ENCODE data around the gene PKIB.
"Not testable (repeated sequence)": the region's sequence is repeated elsewhere in the genome, so short reads cannot be mapped to it uniquely, and the experiment has no call there.

Gene PKIB

DNA sequence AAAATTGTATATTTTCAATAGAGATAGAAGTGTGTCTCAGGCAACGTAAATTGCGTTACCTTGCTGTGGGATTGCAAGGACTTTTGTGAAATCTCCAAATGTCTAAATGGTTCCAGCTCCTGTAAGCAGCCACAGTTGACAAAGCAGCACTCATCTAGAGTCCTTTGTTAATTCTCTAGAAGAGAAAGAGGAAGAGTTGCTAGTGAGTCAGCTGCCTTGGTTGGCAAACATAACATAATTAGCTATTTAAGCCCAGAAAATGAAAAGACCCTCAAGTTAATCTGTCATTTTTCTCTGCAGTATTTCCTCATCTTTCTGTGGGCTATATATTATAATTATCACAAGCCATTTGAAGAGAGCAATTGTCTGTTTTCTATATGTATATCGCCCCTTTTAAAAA is 102.9 kb downstream of the PKIB start:
- no peak for DNase-seq

DNA sequence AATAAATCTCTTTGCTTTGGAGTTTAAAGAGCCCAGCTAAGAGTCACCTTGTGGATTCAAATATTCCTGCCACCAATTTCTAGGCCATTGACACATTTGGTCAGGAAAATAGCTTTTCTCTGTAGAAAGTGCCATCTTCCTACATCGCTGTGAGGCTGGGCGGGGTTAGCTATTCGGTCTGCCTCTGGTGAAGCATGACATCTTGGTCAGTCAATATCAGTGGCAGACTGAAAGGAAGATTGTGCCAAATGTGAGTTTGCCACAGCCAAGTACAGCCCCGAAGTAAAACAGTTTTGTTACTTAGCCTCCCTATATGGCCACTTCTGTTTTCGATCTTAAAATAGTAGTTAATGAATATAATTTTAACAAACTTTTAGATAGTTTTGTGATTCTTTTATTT is 103.9 kb downstream of the PKIB start:
- no peak for DNase-seq

DNA sequence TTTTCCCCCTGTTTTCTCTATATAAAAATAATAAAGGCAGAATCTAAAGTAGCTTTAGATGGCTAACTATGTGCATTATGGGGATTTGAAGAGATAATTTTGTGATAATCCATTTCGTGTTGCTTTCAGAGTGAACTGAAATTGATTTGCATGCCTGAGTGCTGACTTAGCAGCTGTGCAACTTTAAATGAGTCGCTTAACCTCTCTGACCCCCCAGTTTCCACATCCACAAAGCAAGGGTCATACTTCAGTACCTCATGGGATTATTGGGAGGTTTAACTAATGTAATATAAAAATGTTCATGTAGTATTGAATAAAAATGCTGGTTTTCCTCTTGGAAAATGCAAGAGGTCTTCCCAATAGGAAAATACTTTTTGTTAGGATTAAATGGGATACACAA is 105.5 kb downstream of the PKIB start:
- no peak for DNase-seq

DNA sequence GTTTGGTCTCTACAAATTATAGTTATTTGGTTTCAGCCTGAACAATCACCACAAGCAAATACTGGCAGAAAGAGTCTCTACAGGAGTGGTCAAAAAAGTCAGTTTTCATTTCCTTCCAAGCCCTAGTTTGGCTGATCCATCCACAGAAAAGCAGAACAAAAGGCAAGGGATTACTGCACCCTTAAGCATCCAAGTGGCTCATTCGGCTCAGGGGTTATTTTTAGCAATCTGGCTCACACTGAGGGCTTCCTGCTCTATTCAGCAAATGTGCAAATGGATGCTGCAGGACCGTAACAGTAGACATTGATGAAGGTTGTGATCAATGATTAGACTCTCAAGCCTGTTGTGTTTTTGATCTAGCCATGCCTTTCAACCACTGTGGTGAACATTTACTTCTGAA is 107.1 kb downstream of the PKIB start:
- DNase-seq = no peak

DNA sequence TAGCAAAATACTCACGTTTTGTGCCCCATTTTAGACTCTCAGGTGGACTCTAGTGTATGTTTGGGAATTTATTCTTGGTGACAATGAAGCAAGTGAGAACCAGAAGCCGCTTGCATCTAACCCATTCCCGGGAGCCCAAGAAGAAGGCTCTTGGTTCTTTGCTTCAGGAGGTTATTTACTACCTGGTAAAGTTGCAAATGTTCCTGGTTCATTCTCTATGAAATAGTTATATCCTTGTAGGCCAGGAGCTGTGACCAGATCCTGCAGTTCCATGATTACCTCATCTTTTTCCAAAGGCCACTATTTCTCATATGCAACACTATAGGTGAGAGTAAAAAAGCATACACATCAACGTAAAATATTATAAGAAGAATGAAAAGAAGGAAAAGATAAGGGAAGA is 108.4 kb downstream of the PKIB start:
- no peak for DNase-seq

DNA sequence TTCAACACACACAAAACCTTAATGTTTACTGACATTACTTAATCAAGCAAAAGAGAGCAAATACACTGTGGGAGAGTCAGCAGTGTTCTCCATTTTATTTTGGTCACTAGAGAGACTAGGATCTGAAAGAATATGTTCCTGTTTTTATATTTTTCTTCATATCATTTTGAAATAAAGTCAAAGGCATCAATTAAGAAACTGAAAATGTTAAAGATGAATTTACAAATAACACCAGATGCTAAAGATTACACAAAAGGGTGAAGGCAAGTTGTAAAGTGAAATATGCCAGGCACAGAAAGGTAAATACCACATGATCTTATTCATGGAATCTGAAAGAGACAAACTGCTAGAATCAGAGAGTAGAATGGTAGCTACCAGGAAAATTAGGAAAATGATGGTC is 109.0 kb downstream of the PKIB start:
- no peak for DNase-seq

DNA sequence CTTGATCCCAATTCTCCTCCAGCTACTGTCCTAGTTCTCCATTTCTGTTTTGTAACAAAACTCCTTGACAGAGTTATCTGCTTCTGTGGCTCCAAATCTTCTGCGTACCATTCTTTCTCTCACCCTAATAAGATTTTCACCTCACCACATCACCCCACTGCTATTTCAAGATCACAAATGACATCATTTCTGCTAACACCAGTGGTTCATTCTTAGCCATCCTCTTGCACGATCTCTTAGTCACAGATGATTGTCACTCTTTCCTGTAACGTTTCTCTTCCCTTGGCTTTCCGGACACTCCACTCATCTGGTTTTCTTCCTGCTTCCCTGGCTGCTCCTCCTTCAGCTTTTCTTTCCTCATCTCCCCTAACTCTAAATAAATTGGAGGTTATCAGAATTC is 112.5 kb downstream of the PKIB start:
- DNase-seq = no peak

DNA sequence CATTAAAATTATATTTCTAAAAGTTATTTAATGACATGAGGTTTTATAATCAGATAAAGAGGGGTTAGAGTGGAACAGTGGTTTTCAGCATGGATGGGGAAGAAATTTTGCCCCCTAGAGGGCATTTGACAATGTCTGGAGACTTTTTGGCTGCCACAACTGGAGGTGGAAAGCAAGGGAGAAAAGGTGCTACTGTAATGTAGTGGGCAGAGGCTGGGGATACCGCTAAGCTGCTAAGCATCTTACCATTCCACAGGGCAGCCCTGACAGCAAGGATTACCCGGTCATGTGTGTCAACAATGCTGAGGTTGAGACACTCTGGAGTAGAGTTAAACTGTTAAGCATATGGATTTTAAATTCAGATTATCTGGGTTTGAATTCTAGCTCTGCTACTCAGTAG is 116.4 kb downstream of the PKIB start:
- no peak for DNase-seq

DNA sequence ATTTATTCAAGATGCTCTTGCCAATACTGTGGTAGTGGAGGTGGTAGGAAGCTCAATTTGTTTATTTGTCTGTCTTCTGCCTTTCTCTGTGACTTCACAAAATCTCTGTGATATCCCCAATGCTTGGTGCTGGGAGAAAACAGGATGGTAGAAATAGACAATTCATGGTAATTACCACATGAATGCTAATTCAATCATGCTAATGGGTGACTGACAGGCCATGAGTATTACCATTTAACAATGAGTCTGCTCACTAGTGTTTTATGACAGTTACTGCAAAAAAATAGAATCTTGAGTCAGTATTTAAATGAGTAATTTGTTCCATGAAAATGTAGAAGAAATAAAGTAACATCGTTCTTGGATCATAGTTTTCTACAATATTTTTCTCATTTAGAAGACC is 117.0 kb downstream of the PKIB start:
- DNase-seq = no peak

DNA sequence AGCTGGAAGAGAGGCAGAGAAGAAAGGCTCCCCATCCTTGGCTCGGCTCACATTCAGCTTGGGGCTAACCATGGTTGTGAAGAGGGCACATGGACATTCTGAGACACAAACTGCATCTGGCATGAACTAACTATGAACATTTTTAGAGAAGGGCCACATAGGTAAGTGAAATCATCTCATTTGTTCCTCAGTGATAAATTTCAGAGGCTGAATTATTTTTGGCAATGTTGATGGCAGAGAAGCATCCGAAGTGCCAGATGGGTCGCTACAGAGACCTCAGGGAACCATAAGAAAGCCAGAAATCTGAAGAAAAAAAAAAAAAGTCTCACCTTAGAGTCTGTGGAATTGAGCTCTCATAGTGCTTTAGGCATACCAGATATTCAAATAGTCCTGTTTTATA is 120.1 kb downstream of the PKIB start:
- no peak for DNase-seq

DNA sequence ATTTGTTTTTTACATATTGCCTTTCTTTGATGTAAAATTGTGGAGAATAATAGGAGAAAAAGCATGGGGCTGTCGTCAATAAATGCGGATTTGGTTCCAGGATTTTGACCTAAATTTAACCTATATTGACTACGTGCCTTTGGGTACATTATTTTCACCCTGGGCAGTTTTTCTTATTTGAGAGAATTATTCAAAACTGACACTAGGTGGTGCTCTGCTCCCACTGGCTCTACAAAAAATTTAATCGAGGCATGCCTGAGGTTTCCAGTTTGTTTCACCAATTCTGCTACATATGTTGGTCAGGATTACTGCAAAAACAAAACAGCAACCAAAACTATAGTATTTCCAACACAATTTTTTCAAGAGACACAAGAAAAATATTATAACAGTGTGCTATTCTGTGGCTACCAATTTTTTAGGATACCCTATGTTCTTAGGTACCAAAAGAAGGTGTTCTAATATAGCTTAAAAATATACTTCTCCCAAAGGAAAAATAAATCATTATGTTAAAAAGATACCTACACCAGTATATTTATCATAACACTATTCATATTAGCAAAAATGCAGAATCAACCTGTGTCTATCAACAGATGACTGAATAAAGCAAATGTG is 120.7 kb downstream of the PKIB start:
- DNase-seq = no peak

DNA sequence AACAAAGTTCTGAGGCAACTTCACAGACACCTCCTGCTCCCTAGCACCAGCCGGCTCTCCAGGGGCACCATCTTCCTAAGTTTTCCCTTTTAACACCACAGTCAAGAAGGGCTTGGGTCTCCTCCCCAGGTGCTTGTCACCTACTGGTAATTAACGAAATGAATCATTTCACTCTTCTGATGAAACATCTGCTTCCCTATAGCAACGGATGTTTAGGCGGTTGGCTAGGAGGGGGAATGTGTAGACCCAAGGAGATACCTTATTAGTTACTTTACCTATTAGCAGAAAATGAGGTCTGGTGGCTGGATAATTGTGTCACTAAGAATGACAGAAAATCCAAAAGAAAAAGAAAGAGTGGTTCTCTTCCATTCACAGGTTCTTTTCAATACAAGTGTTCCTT is 123.1 kb downstream of the PKIB start:
- DNase-seq = no peak

DNA sequence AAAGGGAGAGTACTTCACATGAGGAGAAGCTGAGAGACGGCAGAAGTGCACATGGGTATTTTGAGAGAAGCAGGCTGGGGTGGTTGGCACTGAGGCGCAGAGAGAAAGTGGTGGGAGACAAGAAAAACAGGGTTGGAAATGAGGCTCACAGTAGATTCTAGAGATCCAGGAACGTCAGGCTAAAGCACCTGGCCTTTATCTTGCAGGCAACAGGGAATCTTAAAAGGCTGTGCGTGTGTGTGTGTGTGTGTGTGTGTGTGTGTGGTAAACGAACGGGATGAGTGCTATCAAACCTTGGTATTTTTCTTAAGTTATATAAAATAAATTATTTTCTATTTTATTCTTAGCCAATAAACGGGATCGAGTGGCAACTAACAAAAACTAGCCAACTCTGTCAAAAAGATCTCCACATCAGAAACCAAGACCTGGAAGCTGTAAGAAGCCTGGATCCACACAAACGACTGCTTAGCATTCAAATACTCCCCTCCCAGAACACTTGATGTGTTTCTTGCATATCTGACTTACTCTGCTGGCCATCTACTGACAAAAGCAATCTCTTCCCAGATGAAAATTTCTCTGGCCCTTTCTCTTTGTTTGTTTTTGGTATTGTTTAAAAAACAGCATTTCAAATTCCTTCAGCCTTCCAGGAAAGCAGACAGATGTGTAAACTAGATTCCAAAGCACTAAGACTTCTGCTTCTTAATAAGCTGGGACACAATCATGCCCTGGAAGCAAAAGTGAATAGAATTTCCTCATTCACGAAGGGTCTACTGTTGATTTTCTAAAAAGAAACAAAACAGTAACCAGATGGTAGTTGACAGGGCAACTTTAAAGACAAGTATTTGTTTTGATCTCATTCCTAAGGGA is 124.6 kb downstream of the PKIB start:
- DNase-seq = no peak

DNA sequence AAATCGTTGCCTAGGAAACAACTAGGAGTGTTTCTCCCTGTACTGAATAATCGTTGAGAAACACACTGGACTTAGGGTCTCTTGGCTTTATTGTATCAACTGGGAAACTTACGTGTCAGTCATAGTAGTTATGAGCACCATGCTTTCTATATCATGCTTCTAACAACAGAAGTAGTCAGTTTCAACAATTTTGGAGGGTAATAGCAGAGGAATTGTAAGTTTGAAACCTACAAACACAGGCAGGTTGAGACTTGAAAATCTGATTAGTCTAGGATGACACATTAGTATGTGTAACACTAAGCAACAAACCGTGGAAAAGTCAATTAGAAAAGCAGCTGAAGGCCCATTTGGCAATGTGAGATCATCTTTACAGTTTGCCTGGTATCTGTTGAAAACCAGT is 125.4 kb downstream of the PKIB start:
- no peak for DNase-seq

DNA sequence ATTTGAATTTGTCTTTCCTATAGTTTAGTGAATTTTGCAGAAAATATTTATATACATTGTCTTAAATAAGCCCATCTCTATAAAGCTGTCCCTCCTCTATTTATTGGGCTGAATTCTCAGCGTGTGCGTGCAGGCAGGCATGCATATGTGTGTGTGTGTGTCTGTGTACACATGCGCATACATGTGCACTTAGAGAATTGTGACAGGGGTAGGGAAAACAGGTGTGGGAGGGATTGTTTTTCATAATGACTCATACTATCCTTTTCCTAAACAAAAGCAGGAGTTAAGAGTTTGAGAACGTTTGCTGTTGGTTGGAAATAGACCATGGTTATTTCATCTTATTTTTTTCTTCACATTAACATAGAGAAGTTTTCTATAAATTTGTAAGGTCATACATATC is 126.0 kb downstream of the PKIB start:
- no peak for DNase-seq

DNA sequence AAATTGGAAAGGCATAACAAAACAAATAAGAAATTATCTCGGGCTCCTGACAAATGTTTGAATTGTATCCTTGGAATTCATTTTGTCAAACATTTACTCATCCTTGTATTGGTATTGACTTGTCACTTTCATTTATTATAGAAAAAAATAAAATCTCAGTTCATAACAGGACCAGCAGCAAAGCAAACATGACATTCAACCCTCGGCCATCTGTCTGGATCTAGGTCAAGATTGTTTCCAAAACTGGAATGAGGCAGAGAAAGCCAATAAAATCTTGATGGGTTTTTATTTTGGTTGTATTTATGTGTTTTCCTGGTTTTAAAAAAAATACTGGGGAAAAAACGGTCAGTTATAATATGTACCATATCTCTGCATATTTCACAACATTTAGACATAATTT is 126.4 kb downstream of the PKIB start:
- no peak for DNase-seq

DNA sequence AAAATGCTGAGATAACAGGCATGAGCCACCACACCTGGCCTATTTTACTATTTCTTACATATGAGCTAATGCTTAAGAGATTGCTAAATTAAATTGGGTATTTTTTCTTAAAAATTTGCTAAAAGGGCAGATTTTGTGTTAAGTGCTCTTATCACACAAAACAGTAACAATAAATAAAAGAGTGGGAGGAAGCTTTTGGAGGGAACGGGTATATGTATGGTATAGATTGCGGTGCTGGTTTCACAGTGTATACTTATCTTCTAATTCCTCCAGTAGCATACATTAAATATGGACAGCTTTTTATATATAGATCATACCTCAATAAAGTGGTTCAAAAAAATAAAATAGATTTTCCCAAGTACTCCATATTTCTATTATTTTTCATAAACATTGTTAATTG is 129.9 kb downstream of the PKIB start:
- DNase-seq = no peak

DNA sequence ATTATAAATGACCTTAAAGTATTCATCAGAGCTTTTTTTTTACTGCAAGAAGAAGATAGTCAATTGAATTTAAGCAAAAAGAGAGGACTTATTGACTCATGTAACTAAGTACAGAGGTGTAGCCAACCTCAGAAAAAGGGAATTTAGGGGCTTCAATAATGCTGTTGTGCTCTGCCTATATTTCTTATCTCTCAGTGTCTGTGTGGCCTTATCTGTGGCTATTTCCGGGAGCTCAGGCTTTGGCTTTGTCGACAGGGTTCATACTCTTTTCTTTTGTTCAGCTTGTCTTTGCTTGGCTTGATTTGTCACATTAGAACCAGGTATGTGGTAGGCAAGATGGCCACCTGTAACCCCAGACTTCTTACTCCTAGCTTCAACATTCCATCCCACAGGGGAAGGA is 130.7 kb downstream of the PKIB start:
- DNase-seq = no peak

DNA sequence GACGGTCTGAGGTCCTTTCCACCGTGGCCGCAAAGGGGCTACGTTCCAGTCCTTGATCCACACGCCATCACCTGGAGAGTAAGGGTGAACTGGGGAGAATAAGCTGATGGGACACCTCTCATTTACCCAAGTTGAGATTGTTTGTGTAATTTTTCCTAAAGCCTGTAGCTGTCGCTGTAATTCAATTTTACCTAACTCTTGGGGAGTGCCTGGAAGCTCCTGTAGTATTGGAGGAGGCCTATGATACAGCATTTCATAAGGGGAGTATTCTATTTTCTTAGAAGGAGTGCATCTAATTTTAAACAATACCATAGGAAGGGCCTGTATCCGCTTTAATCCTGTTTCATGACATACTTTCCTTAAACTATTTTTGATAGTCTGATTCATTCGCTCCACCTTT is 134.0 kb downstream of the PKIB start:
- not testable (repeated sequence) for DNase-seq

DNA sequence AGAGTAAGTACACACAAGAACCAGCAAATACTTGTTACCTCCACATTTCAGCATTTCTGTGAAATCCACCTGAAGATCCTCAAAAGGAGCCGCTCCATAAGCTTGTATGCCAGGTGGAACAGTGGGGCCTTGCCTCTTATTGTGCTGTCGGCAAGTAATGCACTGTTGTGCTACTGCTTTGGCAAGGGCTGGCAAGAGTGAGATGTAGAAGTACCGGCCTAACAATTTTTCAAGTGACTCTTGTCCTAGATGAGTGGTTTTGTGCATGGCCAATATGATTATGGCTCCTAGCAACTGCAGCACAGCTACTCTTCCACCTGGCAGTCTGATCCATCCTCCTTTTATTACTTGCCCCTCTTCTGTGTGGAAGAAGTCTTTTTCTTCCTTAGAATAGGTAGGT is 134.7 kb downstream of the PKIB start:
- not testable (repeated sequence) for DNase-seq

DNA sequence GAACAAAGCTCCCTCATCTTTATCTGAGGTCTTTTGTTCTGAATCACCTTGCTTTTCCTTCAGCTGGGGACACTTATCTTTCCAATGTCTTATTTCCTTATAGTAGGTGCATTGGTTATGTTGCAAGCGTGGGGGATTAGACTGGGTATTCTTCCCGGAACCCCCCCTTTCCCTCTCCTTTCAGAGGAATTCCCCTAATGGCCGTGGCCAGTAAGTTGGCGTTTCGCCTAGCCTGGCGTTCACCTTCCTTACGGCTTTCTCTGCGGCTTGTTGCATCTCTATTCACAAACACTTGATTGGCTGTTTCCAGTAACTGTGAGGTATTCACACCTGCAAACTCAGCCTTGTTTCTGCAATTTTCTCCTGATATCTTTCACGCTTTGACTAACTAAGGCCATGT is 136.5 kb downstream of the PKIB start:
- no peak for DNase-seq

DNA sequence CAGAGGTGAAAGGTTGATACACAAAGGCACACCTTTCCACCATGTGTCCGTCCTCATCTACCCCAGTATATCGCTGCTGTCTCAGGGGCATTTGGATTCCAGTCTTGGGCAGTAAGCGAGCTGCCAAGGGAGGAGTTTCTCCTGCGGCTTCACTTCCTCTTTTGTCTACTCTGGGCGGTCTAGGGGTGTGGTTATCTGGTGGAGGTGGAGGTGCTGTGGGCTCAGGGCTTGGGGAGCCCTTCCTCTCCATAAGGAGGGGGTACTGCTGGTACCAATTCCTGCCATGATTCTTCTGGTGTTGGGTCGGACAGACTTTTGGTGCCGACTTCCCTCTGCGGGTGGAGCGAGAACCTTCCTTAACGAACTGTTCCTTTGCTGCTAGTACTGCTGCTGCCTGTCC is 137.4 kb downstream of the PKIB start:
- no peak for DNase-seq

DNA sequence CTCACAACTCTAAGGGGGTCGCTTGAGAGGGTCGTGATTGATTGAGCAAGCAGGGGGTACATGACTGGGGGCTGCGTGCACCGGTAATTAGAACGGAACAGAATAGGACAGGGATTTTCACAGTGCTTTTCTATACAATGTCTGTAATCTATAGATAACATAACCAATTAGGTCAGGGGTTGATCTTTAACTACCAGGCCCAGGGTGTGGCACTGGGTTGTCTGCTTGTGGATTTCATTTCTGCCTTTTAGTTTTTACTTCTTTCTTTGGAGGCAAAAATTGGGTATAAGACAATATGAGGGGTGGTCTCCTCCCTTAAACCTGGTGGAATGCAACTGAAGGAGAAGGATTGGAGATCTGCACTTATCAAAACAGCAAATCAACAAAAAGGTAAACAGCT is 138.7 kb downstream of the PKIB start:
- not testable (repeated sequence) for DNase-seq

DNA sequence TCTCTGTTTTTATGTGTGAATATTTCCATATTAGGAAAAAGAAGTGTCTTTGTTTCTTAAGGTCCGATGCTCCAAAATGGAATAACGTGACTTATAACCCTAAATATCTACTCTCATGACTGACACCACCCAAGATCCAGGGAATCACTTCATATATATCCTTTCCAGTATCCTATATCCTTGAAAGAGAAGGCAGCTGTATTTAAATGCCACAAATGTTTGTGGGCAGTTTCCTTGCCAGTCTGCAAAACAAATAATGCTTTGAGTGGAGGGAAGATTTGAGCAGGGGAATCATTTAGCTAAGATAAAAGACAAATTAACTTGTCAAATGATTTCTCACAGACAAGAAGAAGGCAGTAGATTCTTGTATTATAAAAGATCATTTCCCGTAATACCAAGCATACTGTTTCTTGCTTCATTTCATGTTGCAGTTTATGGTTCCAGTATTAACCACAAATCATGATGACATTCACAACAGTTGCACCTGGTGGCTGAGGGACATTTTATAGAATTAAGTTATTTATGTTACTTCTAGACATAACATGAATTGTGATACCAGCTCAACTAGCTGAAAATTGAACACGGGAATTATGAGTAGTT is 139.3 kb downstream of the PKIB start:
- DNase-seq = no peak

DNA sequence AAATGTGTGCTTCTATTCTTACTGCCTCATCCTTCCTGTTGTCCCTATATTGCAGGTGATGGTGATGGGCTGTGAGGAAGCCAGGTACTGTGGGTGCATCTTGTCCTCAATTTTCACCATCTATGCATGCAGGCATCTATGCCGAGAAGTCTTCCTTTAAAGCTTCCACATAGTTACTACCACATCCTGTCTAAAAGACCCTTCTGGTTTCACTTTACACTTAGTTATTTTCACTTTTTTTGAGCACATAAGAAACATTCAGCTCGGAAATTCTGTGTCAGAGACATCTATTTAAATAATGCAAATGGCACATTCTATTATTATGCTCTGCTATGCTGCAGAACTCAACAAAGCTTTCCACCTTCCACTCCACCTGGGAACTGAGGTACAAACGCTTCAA is 141.1 kb downstream of the PKIB start:
- no peak for DNase-seq
